ENCODE data around the gene ERCC6L2.

Gene ERCC6L2, protein sequence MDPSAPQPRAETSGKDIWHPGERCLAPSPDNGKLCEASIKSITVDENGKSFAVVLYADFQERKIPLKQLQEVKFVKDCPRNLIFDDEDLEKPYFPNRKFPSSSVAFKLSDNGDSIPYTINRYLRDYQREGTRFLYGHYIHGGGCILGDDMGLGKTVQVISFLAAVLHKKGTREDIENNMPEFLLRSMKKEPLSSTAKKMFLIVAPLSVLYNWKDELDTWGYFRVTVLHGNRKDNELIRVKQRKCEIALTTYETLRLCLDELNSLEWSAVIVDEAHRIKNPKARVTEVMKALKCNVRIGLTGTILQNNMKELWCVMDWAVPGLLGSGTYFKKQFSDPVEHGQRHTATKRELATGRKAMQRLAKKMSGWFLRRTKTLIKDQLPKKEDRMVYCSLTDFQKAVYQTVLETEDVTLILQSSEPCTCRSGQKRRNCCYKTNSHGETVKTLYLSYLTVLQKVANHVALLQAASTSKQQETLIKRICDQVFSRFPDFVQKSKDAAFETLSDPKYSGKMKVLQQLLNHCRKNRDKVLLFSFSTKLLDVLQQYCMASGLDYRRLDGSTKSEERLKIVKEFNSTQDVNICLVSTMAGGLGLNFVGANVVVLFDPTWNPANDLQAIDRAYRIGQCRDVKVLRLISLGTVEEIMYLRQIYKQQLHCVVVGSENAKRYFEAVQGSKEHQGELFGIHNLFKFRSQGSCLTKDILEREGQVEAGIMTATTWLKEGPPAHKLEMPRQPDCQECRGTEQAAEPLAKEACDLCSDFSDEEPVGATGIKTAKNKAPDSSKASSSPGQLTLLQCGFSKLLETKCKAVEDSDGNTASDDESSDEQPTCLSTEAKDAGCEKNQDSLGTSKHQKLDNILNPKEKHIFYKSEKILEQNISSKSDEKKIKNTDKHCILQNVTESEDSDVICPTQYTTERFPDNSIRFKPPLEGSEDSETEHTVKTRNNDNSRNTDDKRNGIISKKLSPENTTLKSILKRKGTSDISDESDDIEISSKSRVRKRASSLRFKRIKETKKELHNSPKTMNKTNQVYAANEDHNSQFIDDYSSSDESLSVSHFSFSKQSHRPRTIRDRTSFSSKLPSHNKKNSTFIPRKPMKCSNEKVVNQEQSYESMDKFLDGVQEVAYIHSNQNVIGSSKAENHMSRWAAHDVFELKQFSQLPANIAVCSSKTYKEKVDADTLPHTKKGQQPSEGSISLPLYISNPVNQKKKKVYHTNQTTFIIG (N-terminal part only)

GRCh38 chr9:95875305-95876137, at the start of gene ERCC6L2:
TSS of gene ERCC6L2 (plus strand) at chr9:95875691. CDS start at chr9:95876039, 348 bp downstream.
- peak; percentile 89 to 90 for DNase-seq

DNA sequence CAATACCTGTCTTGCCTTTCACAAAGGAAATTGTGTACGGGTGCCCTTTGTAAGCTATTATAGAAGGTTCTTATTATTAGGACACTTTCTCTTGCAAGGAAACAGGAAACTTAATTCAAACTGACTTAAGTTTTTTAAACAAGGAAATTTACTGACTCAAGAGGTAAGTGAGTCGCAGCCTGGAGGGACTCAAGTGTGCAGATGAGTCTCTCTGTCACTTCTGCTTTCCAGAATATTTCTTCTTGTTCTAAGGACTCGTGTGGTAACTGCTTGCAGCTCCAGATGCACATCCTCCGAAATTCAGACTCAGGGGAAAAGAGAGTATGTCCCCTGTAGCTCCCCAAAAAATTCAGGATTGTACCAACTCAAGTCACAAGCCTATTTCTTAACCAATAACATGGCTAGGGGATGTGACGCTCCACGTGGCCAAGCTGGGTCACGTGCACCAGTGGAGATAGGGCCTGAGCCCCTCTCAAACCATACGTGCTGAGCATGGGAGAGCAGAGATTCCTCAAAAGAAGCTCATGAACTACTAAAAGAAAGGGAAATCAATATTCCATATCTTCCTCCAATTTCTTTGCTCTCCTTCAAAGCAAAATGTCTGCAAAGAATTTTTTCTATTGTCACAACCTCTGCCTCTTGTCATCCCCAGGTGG, 49.2 kb upstream of the ERCC6L2 start:
- DNase-seq, result no peak

DNA sequence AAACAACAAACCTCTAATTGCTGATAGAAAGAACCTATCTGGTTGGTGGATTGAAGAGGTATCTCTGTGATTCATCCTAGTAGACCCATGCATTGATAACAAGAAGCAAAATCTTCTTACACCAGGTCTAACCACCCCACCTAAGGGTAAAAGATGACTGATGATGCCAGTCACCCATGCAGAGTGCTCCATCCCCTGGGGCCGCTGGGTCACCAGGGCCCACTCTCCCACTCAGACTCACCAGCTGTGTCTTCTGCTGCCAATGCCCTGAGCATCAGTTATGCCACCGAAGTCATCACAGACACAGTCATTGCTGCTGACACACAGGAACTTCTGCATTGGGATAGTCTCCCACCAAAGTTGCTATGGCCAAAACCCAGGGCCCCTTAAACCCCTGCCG, 44.7 kb upstream of the ERCC6L2 start:
- no peak for DNase-seq

DNA sequence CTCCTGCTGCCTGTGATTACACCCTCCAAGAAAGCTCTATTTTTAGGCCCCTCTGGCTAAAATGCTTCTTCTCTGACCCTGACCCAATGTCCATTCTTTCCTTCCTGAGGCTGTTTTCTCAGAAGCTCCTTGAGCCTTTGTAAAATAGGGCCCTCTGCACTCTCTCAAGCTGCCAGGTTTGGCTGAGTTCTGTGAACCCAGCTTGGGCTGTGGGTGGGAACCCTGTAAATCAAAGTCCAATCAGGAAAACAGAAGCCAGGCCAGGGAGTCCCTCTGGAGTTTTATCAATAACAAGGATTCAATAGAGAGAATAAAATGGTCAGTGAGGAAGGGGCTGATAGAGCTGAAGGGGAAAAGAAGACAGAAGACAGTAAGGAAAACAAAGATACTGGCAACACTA, 43.7 kb upstream of the ERCC6L2 start:
- no peak for DNase-seq

DNA sequence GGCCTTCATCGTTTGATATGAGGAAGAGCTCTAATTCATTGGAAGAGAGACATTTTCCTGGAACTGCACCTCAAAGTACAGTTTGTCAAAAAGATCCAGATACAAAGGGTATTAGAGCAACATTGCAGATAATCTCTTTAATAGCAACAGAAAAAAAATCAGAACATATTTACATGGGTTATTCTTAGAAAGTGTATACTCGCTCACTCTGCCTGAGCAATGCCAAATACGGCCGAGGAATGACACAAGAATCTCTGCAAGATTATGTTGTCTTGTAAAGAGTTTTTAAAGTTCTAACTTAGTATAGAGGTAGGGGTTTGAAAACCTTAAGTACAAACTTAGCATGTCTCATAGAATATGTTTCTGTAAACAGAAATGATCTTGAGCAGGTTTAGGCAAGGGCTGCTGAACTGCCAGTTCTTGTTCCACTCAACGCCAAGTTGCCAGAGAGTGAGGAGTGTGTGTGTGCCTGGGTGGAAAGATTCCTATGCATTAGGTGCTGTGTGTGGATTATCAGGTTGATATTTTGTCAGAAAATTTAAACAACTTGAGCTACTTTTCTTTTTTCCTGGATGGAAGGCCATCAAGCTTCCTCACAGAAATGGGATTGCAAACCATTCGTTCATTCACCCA, 41.8 kb upstream of the ERCC6L2 start:
- DNase-seq, result no peak

GRCh38 chr9:95834281-95834907, 41.1 kb upstream of the ERCC6L2 start:
- DNase-seq, result no peak

- DNase-seq, result no peak
Observed at GRCh38 chr9:95835393-95835792, 40.1 kb upstream of the ERCC6L2 start.

DNA sequence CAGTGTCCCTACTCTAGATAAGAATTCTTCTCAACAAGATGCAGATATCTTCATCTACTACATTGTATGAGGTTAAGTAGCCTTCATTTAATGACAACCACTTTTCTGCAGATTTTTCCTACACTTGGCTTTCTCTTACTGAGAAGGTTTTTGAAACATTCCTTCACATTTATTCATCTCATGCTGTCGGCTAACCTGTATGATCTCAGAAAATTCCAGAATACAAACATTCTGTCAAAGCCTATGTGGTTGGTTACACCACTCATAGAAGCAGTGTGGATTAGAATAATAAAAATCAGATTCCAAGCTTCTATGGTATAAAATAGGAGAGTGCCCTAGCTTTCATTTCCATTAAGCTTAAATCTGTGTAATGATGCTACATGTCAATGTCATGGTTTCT, 39.4 kb upstream of the ERCC6L2 start:
- no peak for DNase-seq

DNA sequence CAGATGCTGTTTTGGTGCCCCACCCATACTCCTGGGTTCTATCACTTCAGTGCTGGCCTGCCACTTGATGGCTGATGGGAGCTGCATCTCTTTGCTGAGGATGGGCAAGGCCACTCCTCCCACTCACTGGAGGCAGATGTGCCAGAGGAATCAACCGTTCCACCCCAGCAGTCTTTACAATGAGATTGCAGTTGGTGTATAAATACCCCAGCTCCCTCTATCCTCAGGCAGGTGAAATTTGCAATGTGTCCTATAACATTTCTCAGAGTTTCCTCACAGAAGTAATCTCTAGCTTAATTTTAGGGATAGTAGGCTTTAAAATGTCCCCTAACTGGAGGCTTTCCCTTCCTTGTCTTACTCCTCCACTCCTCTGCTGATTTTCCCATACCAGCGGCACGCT, 36.5 kb upstream of the ERCC6L2 start:
- no peak for DNase-seq

DNA sequence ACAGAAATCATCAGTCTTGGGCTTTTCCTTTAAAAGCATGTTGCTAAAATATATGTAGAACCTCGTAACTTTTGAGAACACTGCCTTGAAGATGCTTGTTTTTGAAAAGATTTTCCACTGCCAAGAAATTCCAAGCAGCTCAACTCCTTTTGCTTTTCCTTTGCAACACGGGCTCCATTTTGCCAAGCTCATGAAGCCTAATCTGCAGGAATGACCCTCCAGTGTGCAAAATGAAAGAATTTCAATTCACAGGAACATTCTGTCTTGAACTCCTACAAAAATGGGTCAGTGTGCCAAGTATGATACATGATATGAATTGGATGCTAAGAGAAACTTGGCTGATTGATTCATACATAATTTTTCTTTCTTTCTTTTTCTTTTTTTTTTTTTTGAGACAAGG, 35.4 kb upstream of the ERCC6L2 start:
- DNase-seq, result no peak

DNA sequence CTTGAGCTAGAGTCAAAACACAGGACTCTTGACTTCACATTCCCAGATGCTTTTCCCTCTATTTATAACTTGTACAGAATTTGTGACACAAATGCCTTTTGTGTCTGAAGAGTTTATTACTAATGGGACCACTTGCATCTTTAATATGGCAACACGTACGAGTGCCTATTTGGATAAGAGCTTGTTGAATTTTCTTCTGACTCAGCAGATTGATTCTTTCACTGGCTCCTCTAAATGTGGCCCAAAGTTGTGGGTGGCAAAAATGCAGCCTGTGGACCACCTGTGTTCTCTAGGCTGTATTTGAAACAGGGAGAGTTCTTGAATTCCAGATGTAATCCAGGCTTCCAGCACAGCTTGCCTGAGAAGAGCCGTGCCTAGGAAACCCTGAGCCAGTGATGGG, 34.1 kb upstream of the ERCC6L2 start:
- no peak for DNase-seq

- DNase-seq, result no peak
Observed at GRCh38 chr9:95845751-95846150, 29.7 kb upstream of the ERCC6L2 start.

DNA sequence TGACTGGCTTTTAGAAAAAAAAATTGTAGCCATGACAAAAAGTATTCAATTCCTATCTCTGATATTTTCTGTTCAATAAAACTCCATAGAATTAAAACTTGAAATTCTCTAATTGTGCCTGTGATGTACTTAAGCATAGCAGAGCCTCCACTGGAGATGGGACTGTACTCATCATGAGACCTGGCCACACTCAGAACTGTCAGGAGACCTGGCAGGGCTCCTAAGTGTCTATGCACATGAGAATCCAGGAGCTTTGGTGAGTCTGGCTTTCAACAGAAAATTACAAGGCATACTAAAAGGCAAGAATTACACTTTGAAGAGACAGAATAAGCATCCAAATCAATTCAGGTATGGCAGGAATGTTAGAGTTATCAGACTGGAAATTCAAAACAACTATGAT, 26.7 kb upstream of the ERCC6L2 start:
- DNase-seq, result no peak

DNA sequence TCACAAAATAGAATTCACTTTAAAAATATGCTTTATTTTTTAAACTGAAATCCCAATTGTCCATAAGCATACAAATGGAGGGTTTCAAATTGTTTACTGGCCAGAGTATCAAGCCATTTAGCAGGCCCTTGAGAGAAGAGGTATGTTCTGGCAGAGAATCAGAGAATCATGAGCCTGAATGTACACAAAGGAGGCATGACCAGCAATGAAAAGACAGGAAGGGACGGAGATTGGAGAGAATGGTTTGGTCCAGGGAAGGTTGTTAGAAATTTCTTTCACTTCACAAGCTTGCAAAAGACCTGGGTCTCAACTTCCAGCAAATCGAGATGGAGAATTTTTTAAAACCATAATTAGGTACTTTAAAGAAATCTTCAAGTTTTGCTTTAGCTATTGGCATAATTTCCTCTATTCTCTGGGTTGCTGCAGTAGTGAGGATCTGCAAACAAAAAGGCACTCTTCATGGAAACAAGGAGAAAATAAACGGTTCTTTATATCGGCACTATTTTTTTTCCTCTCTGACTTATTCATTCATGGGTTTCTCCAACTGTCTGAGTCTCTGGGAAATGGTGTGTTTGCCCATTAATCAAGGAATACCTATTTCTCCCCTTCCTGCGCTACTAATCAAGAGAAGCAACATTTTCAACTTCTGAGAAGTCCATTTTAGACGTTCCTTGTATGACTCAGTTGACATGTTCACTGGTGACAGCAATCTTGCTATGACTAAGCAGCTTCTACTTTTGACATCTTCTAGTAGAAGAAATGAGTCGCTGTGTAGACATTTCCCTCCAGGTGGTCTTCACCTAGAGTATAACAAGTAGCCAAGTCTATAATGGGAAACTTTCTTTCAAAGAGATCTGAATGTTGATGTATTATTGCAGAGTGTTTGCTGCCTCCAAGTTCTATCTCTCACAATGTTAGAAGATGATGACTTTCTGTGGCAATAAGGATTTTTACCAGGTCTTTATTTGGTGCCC, 23.1 kb upstream of the ERCC6L2 start:
- no peak for DNase-seq

GRCh38 chr9:95854386-95855020, 21.0 kb upstream of the ERCC6L2 start:
- DNase-seq, result no peak

DNA sequence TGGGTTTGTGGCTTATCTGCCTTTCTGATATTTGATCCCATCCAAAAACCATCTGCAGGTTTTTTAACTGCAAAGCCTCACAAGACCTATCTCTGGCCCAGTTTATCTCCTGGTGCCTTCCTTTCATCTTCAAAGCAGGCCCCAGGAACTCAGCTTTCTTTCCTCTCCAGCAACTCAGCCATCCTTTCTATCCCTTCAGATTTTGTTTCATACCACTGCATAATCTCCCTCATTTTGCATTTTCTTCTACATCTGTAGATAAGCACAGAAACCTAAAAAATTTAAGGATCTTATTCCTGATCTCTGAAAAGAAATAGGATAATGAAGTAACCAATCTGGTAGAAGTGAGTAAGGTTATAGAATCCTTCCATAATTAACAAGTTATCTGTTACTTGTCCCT, 19.5 kb upstream of the ERCC6L2 start:
- no peak for DNase-seq

GRCh38 chr9:95857124-95857523, 18.4 kb upstream of the ERCC6L2 start:
- no peak for DNase-seq

DNA sequence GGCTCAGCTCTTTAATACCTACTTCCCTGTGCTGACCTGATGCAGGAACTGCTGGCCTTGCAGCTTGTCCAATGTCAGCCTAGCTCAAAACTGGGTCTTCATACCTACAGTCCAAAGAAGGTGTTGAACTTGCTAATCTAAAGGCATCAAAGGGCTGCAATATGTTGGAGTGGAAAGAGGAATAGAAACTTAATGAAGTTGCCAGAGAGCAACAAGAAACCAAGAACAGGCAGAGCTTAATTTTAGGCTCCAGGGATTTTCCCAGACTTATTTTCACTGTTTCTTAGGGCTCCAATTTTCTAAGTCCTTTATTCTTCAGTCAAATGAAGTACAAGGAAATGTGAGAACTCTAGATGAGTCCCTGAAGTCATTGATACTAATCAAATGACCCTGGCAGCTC, 17.6 kb upstream of the ERCC6L2 start:
- DNase-seq, result no peak

- no peak for DNase-seq
Observed at GRCh38 chr9:95862343-95862742, 13.1 kb upstream of the ERCC6L2 start.
